SK-N-SH treated with all-trans-retinoic acid at 6 μM for 48 hours (cell line): Measurements from ENCODE around the gene CDH5.

Source experiments
- ATAC-seq: fragments of 200-7000 bp; cut with Tn5 transposase; 3 replicates; pipeline ENCODE4 v1.9.1; 2020; ENCODE audit warnings: mild to moderate bottlenecking, moderate library complexity
- ARNTL ChIP-seq: fragments of 450-650 bp; formaldehyde crosslinking; IDR thresholded peaks from 2 replicates; pipeline ENCODE4 v1.5.0; 2020; ENCODE audit warnings: low read depth, mild to moderate bottlenecking, moderate library complexity, borderline replicate concordance
- CSDC2 ChIP-seq: fragments of 250-450 bp; sonication (Bioruptor Pico); IDR thresholded peaks from 2 replicates; pipeline ENCODE4 v1.5.0; 2020; ENCODE audit warnings: mild to moderate bottlenecking, moderate library complexity
- ESRRG ChIP-seq: fragments of 250-450 bp; sonication (Bioruptor Pico); IDR thresholded peaks from 2 replicates; pipeline ENCODE4 v1.6.1; 2021; ENCODE audit warnings: mild to moderate bottlenecking
- GLIS3 ChIP-seq: fragments of 250-450 bp; sonication (Bioruptor Pico); IDR thresholded peaks from 2 replicates; pipeline ENCODE4 v1.5.0; 2020; ENCODE audit warnings: mild to moderate bottlenecking, moderate library complexity
- OSR1 ChIP-seq: fragments of 250-450 bp; sonication (Bioruptor Pico); IDR thresholded peaks from 2 replicates; pipeline ENCODE4 v1.8.0; 2022; ENCODE audit warnings: moderate library complexity, mild to moderate bottlenecking, inconsistent platforms
- RARB ChIP-seq: fragments of 250-450 bp; sonication (Bioruptor Pico); IDR thresholded peaks from 2 replicates; pipeline ENCODE4 v1.8.0; 2021; ENCODE audit warnings: mild to moderate bottlenecking, moderate library complexity
- SNAI2 ChIP-seq: fragments of 250-450 bp; sonication (Bioruptor Pico); IDR thresholded peaks from 2 replicates; pipeline ENCODE4 v1.5.0; 2020; ENCODE audit warnings: mild to moderate bottlenecking, moderate library complexity
- ZC3H10 ChIP-seq: fragments of 250-450 bp; sonication (Bioruptor Pico); IDR thresholded peaks from 2 replicates; pipeline ENCODE4 v1.5.1; 2021; ENCODE audit warnings: mild to moderate bottlenecking, moderate library complexity
- ZFP30 ChIP-seq: fragments of 450-650 bp; formaldehyde crosslinking; IDR thresholded peaks from 2 replicates; pipeline ENCODE4 v1.5.0; 2022; ENCODE audit warnings: mild to moderate bottlenecking, moderate library complexity
- ZNF565 ChIP-seq: fragments of 450-650 bp; formaldehyde crosslinking; conservative IDR thresholded peaks from 2 replicates; pipeline ENCODE4 v1.5.0; 2020; ENCODE audit warnings: low read depth, mild to moderate bottlenecking, moderate library complexity
- ZNF70 ChIP-seq: fragments of 450-650 bp; formaldehyde crosslinking; IDR thresholded peaks from 2 replicates; pipeline ENCODE4 v1.5.0; 2020; ENCODE audit warnings: mild to moderate bottlenecking, moderate library complexity
- ZNF8 ChIP-seq: fragments of 450-650 bp; formaldehyde crosslinking; IDR thresholded peaks from 2 replicates; pipeline ENCODE4 v1.5.0; 2020; ENCODE audit warnings: mild to moderate bottlenecking, moderate library complexity
- TF ChIP-seq, protein P1 (sequence below): fragments of 250-450 bp; sonication (Bioruptor Pico); IDR thresholded peaks from 2 replicates; pipeline ENCODE4 v1.5.1; 2020; ENCODE audit warnings: low read depth, mild to moderate bottlenecking, moderate library complexity
- TF ChIP-seq, protein P2 (sequence below): fragments of 250-450 bp; sonication (Bioruptor Pico); IDR thresholded peaks from 2 replicates; pipeline ENCODE4 v1.5.1; 2021; ENCODE audit warnings: mild to moderate bottlenecking, moderate library complexity
- TF ChIP-seq, protein P3 (sequence below): fragments of 250-450 bp; sonication (Bioruptor Pico); IDR thresholded peaks from 2 replicates; pipeline ENCODE4 v1.8.0; 2021; ENCODE audit warnings: low read depth, mild to moderate bottlenecking, moderate library complexity, borderline replicate concordance
- TF ChIP-seq, protein P4 (sequence below): fragments of 250-450 bp; sonication (Bioruptor Pico); IDR thresholded peaks from 2 replicates; pipeline ENCODE4 v1.8.0; 2020; ENCODE audit warnings: mild to moderate bottlenecking, moderate library complexity, borderline replicate concordance
- TF ChIP-seq, protein P5 (sequence below): fragments of 250-450 bp; sonication (Bioruptor Pico); IDR thresholded peaks from 2 replicates; pipeline ENCODE4 v1.5.0; 2020; ENCODE audit warnings: mild to moderate bottlenecking, moderate library complexity

The CDH5 gene

DNA sequence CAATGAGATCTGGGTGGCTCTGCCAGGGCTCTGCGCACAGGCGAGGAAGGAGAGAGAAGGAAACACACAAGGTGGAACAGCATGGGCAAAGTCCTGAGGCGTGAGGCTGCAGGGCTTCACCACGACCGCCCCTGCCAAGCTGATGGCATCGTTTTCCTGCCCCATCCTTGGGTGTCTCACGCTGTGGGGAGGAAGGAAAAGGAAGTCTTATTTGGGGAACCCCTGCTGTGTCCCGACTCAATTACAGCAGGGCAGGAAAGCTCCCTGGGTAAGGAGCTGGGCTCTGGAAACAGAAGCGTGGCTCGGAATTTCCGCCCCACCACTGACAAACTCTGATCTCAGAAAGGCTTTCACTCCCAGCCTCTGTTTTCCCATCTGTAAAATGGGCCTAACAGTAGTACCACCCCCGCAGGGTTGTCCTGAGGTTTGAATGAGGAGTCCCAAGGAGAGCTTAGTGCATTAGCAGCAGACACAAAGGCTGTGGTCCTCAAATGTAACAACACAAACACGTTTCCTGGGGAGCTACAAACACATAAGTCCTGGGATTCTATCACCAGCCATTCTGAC lies 3.2 kb upstream of the CDH5 start:
- no peak for ATAC-seq
- TF ChIP-seq ZC3H10 (CRISPR knock-in tag) (no peak), ZNF565 (CRISPR knock-in tag) (no peak), SNAI2 (CRISPR knock-in tag) (no peak), ARNTL (CRISPR knock-in tag) (no peak), CSDC2 (no peak), RARB (CRISPR knock-in tag) (no peak), GLIS3 (no peak), ESRRG (no peak), ZNF70 (CRISPR knock-in tag) (no peak)
- TF ChIP-seq, protein P1, sequence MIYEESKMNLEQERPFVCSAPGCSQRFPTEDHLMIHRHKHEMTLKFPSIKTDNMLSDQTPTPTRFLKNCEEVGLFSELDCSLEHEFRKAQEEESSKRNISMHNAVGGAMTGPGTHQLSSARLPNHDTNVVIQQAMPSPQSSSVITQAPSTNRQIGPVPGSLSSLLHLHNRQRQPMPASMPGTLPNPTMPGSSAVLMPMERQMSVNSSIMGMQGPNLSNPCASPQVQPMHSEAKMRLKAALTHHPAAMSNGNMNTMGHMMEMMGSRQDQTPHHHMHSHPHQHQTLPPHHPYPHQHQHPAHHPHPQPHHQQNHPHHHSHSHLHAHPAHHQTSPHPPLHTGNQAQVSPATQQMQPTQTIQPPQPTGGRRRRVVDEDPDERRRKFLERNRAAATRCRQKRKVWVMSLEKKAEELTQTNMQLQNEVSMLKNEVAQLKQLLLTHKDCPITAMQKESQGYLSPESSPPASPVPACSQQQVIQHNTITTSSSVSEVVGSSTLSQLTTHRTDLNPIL (CRISPR knock-in tag): no peak
- TF ChIP-seq, protein P2, sequence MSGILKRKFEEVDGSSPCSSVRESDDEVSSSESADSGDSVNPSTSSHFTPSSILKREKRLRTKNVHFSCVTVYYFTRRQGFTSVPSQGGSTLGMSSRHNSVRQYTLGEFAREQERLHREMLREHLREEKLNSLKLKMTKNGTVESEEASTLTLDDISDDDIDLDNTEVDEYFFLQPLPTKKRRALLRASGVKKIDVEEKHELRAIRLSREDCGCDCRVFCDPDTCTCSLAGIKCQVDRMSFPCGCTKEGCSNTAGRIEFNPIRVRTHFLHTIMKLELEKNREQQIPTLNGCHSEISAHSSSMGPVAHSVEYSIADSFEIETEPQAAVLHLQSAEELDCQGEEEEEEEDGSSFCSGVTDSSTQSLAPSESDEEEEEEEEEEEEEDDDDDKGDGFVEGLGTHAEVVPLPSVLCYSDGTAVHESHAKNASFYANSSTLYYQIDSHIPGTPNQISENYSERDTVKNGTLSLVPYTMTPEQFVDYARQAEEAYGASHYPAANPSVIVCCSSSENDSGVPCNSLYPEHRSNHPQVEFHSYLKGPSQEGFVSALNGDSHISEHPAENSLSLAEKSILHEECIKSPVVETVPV (CRISPR knock-in tag): no peak
- TF ChIP-seq, protein P3, sequence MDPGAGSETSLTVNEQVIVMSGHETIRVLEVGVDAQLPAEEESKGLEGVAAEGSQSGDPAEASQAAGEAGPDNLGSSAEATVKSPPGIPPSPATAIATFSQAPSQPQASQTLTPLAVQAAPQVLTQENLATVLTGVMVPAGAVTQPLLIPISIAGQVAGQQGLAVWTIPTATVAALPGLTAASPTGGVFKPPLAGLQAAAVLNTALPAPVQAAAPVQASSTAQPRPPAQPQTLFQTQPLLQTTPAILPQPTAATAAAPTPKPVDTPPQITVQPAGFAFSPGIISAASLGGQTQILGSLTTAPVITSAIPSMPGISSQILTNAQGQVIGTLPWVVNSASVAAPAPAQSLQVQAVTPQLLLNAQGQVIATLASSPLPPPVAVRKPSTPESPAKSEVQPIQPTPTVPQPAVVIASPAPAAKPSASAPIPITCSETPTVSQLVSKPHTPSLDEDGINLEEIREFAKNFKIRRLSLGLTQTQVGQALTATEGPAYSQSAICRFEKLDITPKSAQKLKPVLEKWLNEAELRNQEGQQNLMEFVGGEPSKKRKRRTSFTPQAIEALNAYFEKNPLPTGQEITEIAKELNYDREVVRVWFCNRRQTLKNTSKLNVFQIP (CRISPR knock-in tag): no peak
- TF ChIP-seq, protein P4, sequence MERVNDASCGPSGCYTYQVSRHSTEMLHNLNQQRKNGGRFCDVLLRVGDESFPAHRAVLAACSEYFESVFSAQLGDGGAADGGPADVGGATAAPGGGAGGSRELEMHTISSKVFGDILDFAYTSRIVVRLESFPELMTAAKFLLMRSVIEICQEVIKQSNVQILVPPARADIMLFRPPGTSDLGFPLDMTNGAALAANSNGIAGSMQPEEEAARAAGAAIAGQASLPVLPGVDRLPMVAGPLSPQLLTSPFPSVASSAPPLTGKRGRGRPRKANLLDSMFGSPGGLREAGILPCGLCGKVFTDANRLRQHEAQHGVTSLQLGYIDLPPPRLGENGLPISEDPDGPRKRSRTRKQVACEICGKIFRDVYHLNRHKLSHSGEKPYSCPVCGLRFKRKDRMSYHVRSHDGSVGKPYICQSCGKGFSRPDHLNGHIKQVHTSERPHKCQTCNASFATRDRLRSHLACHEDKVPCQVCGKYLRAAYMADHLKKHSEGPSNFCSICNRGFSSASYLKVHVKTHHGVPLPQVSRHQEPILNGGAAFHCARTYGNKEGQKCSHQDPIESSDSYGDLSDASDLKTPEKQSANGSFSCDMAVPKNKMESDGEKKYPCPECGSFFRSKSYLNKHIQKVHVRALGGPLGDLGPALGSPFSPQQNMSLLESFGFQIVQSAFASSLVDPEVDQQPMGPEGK (CRISPR knock-in tag): no peak
- TF ChIP-seq, all 23 proteins: peak for 0

DNA sequence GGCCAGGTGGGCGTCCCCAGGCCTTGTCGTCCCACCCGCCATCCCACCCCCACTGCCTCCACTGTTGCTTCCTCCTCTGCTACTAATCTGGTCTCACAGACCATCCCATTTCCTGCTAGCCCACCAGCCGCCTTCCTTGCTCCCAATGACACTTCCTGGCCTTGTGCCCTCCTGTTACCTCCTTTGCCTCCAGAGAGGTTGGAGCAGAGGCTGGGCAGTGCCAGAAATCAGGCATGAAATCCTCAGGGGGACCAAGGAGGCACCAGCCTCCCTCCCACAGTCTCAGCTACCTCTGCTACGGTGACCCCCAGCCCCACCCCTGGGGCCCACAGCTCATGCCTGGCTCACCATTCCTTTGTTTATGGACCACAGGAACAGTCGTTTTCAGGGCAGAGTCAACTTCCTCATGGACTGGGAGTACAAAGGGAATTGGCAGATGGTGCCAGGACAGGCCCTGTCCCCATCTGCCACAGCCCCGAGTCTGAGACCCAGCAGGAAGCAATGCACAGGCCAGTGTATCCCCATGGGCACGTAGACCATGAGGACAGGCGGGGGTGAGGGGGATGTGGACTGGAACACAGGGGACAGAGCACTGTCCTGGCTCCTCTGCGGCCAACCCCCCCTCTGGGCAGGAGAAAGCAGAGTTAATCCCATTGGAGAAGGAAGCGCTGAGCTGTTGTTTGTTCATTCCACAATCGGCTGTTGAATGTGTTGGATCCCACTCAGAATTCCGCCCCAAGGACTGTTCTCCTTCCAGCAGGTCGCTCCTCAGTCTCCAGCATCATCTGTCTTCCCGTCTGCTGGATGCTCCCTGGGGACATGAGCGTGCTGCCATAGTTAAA lies 2.2 kb upstream of the CDH5 start:
- no peak for ATAC-seq
- no peak for TF ChIP-seq ZFP30
- TF ChIP-seq, protein P1 (CRISPR knock-in tag): no peak
- TF ChIP-seq ZNF8 (CRISPR knock-in tag): no peak
- no peak for TF ChIP-seq ZC3H10 (CRISPR knock-in tag)
- TF ChIP-seq OSR1: no peak
- TF ChIP-seq GLIS3: no peak
- no peak for TF ChIP-seq ESRRG
- TF ChIP-seq, protein P4 (CRISPR knock-in tag): no peak

DNA sequence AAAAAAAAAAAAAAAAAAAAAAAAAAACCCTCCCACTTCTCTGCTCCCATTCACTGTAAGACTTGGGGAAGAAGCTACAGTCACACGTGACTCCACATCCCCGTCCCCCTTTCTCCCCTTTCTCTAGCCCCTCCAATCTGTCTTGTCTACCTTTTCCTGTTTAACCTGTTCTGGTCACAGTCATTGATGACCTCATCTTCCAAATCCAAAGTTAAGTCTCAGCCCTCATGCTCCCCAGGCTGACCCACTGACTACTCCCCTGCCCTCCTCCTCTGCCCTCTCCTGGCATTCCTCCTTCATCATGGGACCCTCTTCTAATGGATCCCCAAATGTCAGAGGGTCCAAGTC lies 1.6 kb upstream of the CDH5 start:
- no peak for ATAC-seq
- TF ChIP-seq, protein P4 (CRISPR knock-in tag): no peak
- TF ChIP-seq, protein P5, sequence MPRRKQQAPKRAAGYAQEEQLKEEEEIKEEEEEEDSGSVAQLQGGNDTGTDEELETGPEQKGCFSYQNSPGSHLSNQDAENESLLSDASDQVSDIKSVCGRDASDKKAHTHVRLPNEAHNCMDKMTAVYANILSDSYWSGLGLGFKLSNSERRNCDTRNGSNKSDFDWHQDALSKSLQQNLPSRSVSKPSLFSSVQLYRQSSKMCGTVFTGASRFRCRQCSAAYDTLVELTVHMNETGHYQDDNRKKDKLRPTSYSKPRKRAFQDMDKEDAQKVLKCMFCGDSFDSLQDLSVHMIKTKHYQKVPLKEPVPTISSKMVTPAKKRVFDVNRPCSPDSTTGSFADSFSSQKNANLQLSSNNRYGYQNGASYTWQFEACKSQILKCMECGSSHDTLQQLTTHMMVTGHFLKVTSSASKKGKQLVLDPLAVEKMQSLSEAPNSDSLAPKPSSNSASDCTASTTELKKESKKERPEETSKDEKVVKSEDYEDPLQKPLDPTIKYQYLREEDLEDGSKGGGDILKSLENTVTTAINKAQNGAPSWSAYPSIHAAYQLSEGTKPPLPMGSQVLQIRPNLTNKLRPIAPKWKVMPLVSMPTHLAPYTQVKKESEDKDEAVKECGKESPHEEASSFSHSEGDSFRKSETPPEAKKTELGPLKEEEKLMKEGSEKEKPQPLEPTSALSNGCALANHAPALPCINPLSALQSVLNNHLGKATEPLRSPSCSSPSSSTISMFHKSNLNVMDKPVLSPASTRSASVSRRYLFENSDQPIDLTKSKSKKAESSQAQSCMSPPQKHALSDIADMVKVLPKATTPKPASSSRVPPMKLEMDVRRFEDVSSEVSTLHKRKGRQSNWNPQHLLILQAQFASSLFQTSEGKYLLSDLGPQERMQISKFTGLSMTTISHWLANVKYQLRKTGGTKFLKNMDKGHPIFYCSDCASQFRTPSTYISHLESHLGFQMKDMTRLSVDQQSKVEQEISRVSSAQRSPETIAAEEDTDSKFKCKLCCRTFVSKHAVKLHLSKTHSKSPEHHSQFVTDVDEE (CRISPR knock-in tag): no peak
- TF ChIP-seq, protein P1 (CRISPR knock-in tag): no peak
- no peak for TF ChIP-seq ESRRG
- TF ChIP-seq ARNTL (CRISPR knock-in tag): no peak
- no peak for TF ChIP-seq RARB (CRISPR knock-in tag)
- TF ChIP-seq GLIS3: no peak
- no peak for TF ChIP-seq ZNF8 (CRISPR knock-in tag)
